ENCODE results near the gene ADAM22. TPM values are rescaled to one million over a fixed set of nuclear protein-coding genes. Genes with fewer than 3 reads are reported as not detected.

ADAM22 gene
- total RNA-seq, 4 donors from 2014 or later = 6.8 to 87.5 (median 13.3) TPM

GRCh38 chr7:88102675-88103074, 168.6 kb downstream of the ADAM22 start:
- Histone ChIP-seq H3K36me3 (no peaks in the 10 kb centered on the region), H3K27me3 (no peaks in the 10 kb centered on the region), H3K4me3 (no peak overlapping the region), H3K4me1 (no peaks in the 10 kb centered on the region), H3K27ac (no peak overlapping the region), H3K9me3 (no peaks in the 10 kb centered on the region)
- intact Hi-C loops (cut with DNase I; ENCODE audit: low total_unique reads) = no loop called here
- DNase-seq = no peak
- no peak for TF ChIP-seq POLR2A (IDR thresholded peaks at IDR 0.05)
- no peak for TF ChIP-seq CTCF (IDR thresholded peaks at IDR 0.05)

- no peak overlapping the region for H3K27ac ChIP-seq
- no peak overlapping the region for H3K4me3 ChIP-seq
- no peaks in the 10 kb centered on the region for H3K9me3 ChIP-seq
- H3K36me3 ChIP-seq = no peaks in the 10 kb centered on the region
- H3K27me3 ChIP-seq = no peaks in the 10 kb centered on the region
- no peak for TF ChIP-seq POLR2A (IDR thresholded peaks at IDR 0.05)
- TF ChIP-seq CTCF (IDR thresholded peaks at IDR 0.05) = no peak
- DNase-seq = no peak
- no peaks in the 10 kb centered on the region for H3K4me1 ChIP-seq
- intact Hi-C loops (cut with DNase I; ENCODE audit: low total_unique reads) = no loop called here
These were observed 170.7 kb downstream of the ADAM22 start for GRCh38 chr7:88104732-88105131.

GRCh38 chr7:88105231-88105630, 171.2 kb downstream of the ADAM22 start:
- no peaks in the 10 kb centered on the region for H3K27me3 ChIP-seq
- H3K36me3 ChIP-seq = no peaks in the 10 kb centered on the region
- no peaks in the 10 kb centered on the region for H3K9me3 ChIP-seq
- intact Hi-C loops (cut with DNase I; ENCODE audit: low total_unique reads) = no loop called here
- TF ChIP-seq CTCF (IDR thresholded peaks at IDR 0.05) (no peak), POLR2A (IDR thresholded peaks at IDR 0.05) (no peak)
- H3K4me1 ChIP-seq = no peaks in the 10 kb centered on the region
- no peak for DNase-seq
- H3K27ac ChIP-seq = no peak overlapping the region
- H3K4me3 ChIP-seq = no peak overlapping the region

- no peak overlapping the region for H3K27ac ChIP-seq
- H3K9me3 ChIP-seq = no peaks in the 10 kb centered on the region
- intact Hi-C loops (cut with DNase I; ENCODE audit: low total_unique reads) = no loop called here
- DNase-seq = no peak
- TF ChIP-seq CTCF (IDR thresholded peaks at IDR 0.05) = no peak
- TF ChIP-seq POLR2A (IDR thresholded peaks at IDR 0.05) = no peak
- no peaks in the 10 kb centered on the region for H3K4me1 ChIP-seq
- no peak overlapping the region for H3K4me3 ChIP-seq
- no peaks in the 10 kb centered on the region for H3K36me3 ChIP-seq
- no peaks in the 10 kb centered on the region for H3K27me3 ChIP-seq
These were observed 172.4 kb downstream of the ADAM22 start for GRCh38 chr7:88106434-88106833.

- intact Hi-C loops (cut with DNase I; ENCODE audit: low total_unique reads) = no loop called here
- H3K9me3 ChIP-seq = no peaks in the 10 kb centered on the region
- no peaks in the 10 kb centered on the region for H3K36me3 ChIP-seq
- no peaks in the 10 kb centered on the region for H3K27me3 ChIP-seq
- no peaks in the 10 kb centered on the region for H3K4me1 ChIP-seq
- no peak overlapping the region for H3K27ac ChIP-seq
- H3K4me3 ChIP-seq = no peak overlapping the region
- TF ChIP-seq POLR2A (IDR thresholded peaks at IDR 0.05) (no peak), CTCF (IDR thresholded peaks at IDR 0.05) (no peak)
- DNase-seq = no peak
These were observed 175.6 kb downstream of the ADAM22 start for GRCh38 chr7:88109612-88110011.
